HG03565 (cell line): ENCODE results near the gene ITGA2.
"Not testable (repeated sequence)": the region's sequence is repeated elsewhere in the genome, so short reads cannot be mapped to it uniquely, and the experiment has no call there.

Source experiments
- ATAC-seq: cut with Tn5 transposase; IDR thresholded peaks from one replicate; pipeline ENCODE4 v1.9.1; 2021; ENCODE audit warnings: mild to moderate bottlenecking, moderate library complexity; ENCODE audit not compliant: unreplicated experiment

The ITGA2 gene

DNA sequence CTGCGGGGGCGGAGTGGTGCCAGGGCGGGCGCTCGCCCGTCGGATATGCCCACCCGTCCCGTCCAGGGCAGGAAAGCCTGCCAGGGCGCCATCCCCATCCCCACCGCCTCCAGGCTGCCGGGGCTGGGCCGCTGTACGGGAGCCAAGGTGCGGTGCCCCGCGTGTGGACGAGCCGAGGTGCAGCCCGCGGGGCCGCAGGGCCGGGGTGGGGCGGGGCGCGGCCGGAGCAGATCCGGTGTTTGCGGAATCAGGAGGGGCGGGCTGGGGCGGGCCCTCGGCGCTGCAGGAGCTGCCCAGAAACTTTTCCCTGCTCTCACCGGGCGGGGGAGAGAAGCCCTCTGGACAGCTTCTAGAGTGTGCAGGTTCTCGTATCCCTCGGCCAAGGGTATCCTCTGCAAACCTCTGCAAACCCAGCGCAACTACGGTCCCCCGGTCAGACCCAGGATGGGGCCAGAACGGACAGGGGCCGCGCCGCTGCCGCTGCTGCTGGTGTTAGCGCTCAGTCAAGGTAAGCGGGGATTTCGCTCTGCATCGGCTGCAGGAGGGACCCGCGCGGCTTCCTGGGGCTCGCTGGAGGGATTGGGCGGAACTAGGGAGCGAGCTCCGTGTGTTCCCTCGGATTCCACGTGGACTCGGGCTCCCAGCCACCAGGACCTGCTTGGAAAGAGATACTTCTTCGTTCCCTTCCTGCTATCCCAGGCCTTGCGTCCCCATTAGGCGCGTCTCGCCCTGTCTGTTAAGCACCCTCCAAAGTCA, at the start of gene ITGA2:
Gene ITGA2 (plus strand): TSS at position 328 of the 756 bp plus-strand sequence. CDS start 117 bp downstream, at position 445.
- ATAC-seq: no peak

DNA sequence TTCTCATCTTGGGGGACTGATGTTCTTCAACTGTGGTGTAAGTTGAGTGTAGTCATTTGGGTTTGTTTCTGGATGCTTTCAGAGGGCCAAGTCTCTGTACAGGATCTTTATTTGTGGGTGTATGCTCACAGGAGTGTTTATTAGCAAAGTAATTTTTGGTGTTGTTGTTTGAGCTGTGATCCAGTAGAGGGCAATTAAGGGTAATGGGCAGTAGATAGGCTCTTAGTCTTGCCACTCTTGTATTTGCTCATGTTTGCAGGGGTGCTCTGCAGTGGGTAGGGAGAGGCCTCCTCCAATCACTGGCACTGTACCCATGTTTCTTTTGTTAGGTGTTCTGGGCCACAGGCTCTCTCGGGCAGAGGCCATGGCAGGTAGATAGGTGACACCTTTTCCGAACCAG, 45.9 kb upstream of the ITGA2 start:
- ATAC-seq: peak; percentile 43

GRCh38 chr5:52943808-52944207, 45.3 kb upstream of the ITGA2 start:
- ATAC-seq: no peak

DNA sequence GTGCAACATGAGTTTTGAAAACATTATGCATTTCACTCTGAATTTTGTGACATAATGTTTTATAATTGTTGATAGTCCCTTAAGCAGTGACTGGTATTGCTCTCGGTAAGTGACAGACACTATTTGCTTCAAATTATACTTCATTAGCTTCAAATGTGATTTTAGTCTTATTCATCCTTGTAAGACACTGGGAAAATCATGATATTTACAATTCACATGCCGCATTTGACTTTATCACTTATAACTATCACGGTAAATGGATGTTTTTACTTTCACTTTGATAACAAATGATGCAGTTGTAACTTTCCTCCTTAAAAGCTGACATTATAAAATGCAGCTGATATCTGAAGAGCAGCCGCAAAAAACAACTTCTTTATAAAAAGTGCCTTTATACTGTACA, 44.1 kb upstream of the ITGA2 start:
- no peak for ATAC-seq

- no peak for ATAC-seq
These were observed 41.9 kb upstream of the ITGA2 start for GRCh38 chr5:52947208-52947607.

DNA sequence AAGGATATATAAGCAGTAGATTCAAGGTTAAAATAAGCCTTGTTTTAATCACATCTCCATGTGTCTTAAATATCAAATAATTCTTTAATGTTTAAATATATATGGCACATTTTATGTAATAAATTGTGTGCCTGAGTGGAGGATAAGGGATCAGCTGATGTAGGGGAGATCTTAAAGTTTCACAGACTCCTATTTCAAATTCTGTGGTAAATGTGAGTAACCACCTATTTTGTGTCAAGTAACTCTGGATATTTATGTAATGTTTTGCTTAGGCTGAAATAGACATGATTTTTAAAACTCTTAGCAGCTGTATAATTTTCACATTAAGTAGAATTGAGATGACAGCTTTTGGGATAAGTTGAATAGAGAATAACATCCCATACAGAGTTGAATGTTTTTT, 41.3 kb upstream of the ITGA2 start:
- ATAC-seq: no peak

GRCh38 chr5:52948418-52949076, 40.6 kb upstream of the ITGA2 start:
- ATAC-seq: peak; percentile 99

DNA sequence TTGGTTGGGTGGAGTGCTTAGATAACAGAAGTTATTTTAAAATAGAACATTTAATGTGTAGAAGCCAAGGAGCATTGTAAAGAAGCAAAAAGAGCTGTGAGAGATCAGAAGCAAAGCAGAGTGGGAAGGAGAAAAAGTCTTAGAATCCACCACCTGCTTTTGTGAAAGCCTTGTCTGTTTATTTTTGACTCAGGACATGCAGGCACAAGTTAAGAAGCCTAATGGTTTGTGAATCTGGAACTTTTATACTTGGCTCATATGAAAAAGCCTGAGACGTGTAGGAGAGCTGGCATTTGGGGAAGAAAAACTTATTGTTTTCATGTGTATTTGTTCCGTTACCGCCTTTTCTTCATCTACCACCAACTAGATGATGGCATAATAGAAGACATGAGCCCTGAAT, 38.5 kb upstream of the ITGA2 start:
- ATAC-seq: no peak

- ATAC-seq: no peak
These were observed 36.7 kb upstream of the ITGA2 start for GRCh38 chr5:52952483-52952882.

GRCh38 chr5:52956014-52956413, 33.1 kb upstream of the ITGA2 start:
- no peak for ATAC-seq

- ATAC-seq: no peak
These were observed 32.0 kb upstream of the ITGA2 start for GRCh38 chr5:52956915-52957747.

DNA sequence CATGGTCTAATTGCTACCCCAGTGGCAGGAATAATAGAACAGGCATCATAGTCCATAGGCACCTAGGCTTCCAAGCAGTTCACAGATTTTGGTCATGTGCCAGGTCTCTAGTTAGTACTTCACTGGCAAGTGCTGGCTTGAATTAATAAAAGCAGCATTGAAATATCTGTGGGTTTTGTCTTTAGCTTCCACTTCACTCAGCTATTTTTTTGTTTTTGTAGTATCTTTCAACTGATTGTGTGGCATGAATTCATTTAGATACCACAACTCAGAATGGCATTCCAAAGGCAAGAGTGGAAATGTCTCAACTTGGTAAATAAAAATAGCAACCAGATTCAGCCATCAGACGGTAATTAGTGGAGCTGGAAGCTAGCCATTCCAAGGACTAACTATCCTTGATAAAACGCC, 27.9 kb upstream of the ITGA2 start:
- ATAC-seq: no peak

DNA sequence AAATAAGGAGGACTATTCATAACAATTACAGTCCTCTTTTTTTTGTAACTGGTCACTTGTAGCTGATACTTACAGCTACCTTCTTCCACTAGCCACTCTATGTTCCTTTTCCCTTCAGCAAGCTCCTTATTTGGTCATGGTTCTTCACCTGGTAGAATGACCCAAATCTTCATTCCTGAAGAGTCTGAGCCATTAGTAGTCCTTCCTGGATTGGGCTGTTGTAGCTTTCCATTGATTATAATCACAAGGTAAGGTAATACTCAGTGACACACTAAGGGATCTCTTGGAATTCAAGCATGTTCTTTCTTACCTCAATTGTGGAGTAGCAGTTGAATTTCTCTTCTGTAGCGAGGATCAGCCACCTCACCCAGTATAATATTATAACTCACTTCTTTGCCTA, 25.5 kb upstream of the ITGA2 start:
- no peak for ATAC-seq

DNA sequence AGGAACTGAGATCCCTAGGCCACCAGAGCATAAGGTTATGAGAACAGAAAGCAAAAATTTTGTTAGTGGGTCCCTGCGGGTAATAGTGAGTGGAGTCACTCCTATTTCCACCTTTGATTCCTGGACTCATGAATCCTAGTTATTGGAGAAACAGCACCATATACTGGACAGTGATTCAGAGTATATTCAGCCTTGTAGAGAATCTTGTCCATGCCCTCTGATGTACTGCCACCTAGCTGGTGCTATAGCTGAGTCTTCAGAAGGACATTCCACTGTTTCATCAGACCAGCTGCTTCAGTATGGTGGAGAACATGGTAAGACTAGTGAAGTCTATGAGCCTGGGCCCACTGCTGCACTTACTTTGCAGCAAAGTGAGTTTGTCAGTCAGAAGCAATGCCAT, 25.0 kb upstream of the ITGA2 start:
- ATAC-seq: no peak

DNA sequence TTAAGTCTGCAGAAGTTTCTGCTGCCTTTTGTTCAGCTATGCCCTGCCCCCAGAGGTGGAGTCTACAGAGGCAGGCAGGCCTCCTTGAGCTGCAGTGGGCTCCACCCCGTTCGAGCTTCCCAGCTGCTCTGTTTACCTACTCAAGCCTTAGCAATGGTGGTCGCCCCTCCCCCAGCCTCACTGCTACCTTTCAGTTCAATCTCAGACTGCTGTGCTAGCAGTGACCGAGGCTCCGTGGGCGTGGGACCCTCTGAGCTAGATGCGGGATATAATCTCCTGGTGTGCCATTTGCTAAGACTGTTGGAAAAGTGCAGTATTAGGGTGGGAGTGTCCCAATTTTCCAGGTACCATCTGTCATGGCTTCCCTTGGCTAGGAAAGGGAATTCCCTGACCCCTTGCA, 13.0 kb upstream of the ITGA2 start:
- ATAC-seq: not testable (repeated sequence)

DNA sequence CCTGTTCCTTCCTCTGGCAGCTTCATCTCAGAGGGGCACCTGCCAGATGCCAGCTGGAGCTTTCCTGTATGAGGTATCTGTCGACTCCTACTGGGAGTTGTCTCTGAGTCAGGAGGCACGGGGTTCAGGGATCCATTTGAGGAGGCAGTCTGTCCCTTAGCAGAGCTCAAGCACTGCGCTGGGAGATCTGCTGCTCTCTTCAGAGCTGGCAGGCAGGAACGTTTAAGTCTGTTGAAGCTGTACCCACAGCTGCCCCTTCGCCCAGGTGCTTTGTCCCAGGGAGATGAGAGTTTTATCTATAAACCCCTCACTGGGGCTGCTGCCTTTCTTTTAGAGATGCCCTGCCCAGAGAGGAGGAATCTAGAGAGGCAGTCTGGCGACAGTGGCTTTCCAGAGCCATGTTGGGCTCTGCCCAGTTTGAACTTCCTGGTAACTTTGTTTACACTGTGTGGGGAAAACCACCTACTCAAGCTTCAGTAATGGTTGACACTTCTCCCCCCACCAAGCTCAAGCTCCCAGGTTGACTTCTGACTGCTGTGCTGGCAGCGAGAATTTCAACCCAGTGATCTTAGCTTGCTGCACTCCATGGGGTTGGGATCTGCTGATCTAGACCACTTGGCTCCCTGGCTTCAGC, 11.8 kb upstream of the ITGA2 start:
- ATAC-seq: no peak

- no peak for ATAC-seq
These were observed 7.6 kb upstream of the ITGA2 start for GRCh38 chr5:52981507-52981906.

DNA sequence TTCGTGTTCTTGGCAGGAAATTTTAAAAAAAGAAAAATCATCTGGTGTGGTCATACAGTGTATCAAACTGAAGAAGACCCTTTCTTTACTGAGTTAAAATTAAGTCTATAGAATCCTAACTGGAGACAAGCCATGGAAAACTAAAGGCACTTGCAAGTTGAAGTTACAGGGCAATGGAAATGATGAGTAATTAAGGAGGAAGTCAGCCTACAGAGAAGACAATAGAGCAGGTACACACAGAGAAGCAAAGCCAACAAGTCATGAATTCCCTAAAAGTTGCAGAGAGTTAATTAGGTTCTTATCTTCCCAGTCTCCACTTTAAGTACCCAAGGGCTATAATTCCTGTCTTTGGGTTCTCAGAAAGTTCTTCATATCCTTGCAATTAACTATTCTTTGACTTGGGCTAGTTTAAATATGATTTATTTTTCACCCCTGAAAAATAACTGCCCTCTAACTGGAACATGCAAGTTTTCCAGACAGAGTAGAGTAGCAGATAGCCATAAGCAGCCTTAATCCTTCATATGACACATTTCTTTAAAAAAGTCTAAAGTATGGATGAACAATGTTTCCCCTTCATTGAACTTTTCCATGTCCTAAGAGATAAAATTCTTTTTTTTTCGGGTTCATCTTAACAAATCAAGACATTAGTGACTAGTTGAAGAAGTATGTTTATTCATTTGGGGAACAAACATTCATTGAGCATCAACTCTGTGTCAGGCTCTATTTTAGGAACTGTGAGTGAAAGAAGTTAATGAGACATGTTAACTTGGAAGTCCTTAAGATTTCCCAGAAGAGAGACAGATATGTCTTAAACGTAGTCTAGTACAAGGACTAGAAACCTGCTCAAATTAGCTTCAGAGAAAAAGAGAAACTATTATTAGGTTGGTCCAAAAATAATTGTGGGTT, 5.2 kb upstream of the ITGA2 start:
- ATAC-seq: no peak

GRCh38 chr5:52985306-52985705, 3.8 kb upstream of the ITGA2 start:
- ATAC-seq: peak; percentile 38

DNA sequence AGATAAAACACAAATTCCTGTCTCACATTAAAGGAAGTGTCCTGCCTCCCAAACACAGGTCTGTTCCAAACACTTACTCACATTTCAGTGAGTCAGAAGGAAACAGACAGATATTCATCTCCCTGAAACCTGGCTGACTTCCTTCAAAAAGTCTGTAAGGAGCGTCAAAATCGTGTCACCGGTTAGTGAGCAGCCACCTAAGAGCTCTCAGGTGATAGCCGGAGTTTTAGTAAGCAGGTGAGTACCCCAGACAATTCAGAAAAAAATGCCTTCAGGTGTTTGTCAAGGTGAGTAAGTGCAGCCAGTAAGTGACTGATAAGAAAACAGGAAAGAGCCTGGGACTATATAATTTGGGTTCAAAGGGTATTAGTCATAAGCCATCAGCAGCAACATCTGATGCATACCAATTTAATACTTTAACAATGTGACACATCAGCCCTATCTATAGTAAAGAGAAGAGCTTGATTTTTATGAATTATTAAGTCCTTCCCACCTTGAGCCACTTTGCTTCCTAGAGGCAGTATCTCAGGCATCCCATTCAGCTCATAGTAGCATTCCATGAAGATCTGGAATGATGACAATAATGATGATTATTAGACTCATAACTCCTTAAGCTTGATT, 1.3 kb upstream of the ITGA2 start:
- no peak for ATAC-seq
